HEK293 (cell line): ENCODE measurements around the gene PBX3.

Source experiments
- CTCF ChIA-PET: fragments of 350-600 bp; formaldehyde crosslinking; extraction: SDS; loops from one replicate; lab custom pipeline; 2021; ENCODE audit warnings: antibody characterized with exemption; lab: Yijun Ruan, JAX
- POLR2A ChIA-PET: fragments of 300-600 bp; formaldehyde crosslinking; extraction: SDS; loops from one replicate; lab custom pipeline; 2020; ENCODE audit warnings: antibody characterized with exemption, inconsistent platforms; lab: Yijun Ruan, JAX
- H3K27ac ChIP-seq: fragments of 200-500 bp; sonication (Bioruptor generic); 2 replicates; pipeline ENCODE4 v1.5.1; 2014; ENCODE audit warnings: low read depth, low read length, control low read depth, inconsistent platforms; ENCODE audit errors: extremely low read depth
- H3K36me3 ChIP-seq, 2 experiments: fragments of 200-500 bp in 1 of 2; sonication (Bioruptor generic) in 1 of 2; 1 replicate in 1 of 2; 2 replicates in 1 of 2; pipeline ENCODE4 v1.5.1; 2014 to 2017; ENCODE audit warnings: inconsistent platforms in 2 of 2, low read length in 2 of 2; ENCODE audit not compliant: control insufficient read depth in 2 of 2, insufficient read depth in 1 of 2
- H3K4me1 ChIP-seq: fragments of 200-500 bp; sonication (Bioruptor generic); 2 replicates; pipeline ENCODE4 v1.5.1; 2014; ENCODE audit warnings: mild to moderate bottlenecking, low read length, inconsistent platforms; ENCODE audit not compliant: control insufficient read depth, insufficient read depth
- H3K4me3 ChIP-seq: 2 replicates; pipeline ENCODE4 v1.5.1; 2011; ENCODE audit warnings: low read depth, mild to moderate bottlenecking, control low read depth, low read length, moderate library complexity
- H3K9me3 ChIP-seq: fragments of 200-500 bp; sonication (Bioruptor generic); 2 replicates; pipeline ENCODE4 v1.5.1; 2014; ENCODE audit warnings: low read depth, low read length, inconsistent platforms; ENCODE audit not compliant: control insufficient read depth, insufficient read depth
- IKZF3 ChIP-seq: fragments of 450-650 bp; IDR thresholded peaks from 2 replicates; pipeline ENCODE4 v1.5.0; 2018; ENCODE audit warnings: missing biosample characterization, mild to moderate bottlenecking, missing genetic modification characterization, moderate library complexity
- SCRT1 ChIP-seq: fragments of 450-650 bp; formaldehyde crosslinking; IDR thresholded peaks from 2 replicates; pipeline ENCODE4 v1.5.1; 2016; ENCODE audit warnings: missing biosample characterization, missing genetic modification characterization, borderline replicate concordance
- SP7 ChIP-seq: fragments of 450-650 bp; formaldehyde crosslinking; IDR thresholded peaks from 2 replicates; pipeline ENCODE4 v1.5.1; 2016; ENCODE audit warnings: missing biosample characterization, missing genetic modification characterization
- TCF7L2 ChIP-seq: IDR thresholded peaks from 2 replicates; pipeline ENCODE4 v1.6.1; 2011; ENCODE audit warnings: low read depth, mild to moderate bottlenecking, inconsistent platforms, low read length, moderate library complexity, borderline replicate concordance
- ZBTB8A ChIP-seq: fragments of 450-650 bp; formaldehyde crosslinking; IDR thresholded peaks from 2 replicates; pipeline ENCODE4 v1.5.1; 2016; ENCODE audit warnings: missing biosample characterization, missing genetic modification characterization
- ZFP37 ChIP-seq: fragments of 450-650 bp; formaldehyde crosslinking; IDR thresholded peaks from 2 replicates; pipeline ENCODE4 v1.5.1; 2016; ENCODE audit warnings: missing biosample characterization, missing genetic modification characterization
- ZNF140 ChIP-seq: fragments of 450-650 bp; formaldehyde crosslinking; IDR thresholded peaks from 2 replicates; pipeline ENCODE4 v1.5.1; 2016; ENCODE audit warnings: missing biosample characterization, missing genetic modification characterization
- ZNF2 ChIP-seq: fragments of 450-650 bp; formaldehyde crosslinking; IDR thresholded peaks from 2 replicates; pipeline ENCODE4 v1.5.1; 2016; ENCODE audit warnings: missing biosample characterization, missing genetic modification characterization
- ZNF214 ChIP-seq: fragments of 450-650 bp; formaldehyde crosslinking; IDR thresholded peaks from 2 replicates; pipeline ENCODE4 v1.5.1; 2017; ENCODE audit warnings: missing biosample characterization, mild to moderate bottlenecking, missing genetic modification characterization, borderline replicate concordance
- ZNF266 ChIP-seq: fragments of 450-650 bp; formaldehyde crosslinking; IDR thresholded peaks from 2 replicates; pipeline ENCODE4 v1.5.1; 2016; ENCODE audit warnings: missing biosample characterization, missing genetic modification characterization, low read depth
- ZNF324 ChIP-seq: fragments of 450-650 bp; formaldehyde crosslinking; IDR thresholded peaks from 2 replicates; pipeline ENCODE4 v1.5.1; 2016; ENCODE audit warnings: missing biosample characterization, missing genetic modification characterization
- ZNF510 ChIP-seq: fragments of 450-650 bp; formaldehyde crosslinking; IDR thresholded peaks from 2 replicates; pipeline ENCODE4 v1.5.1; 2018; ENCODE audit warnings: mild to moderate bottlenecking, missing genetic modification characterization, missing biosample characterization; ENCODE audit not compliant: insufficient replicate concordance
- ZNF544 ChIP-seq: fragments of 450-650 bp; formaldehyde crosslinking; IDR thresholded peaks from 2 replicates; pipeline ENCODE4 v1.5.0; 2017; ENCODE audit warnings: missing biosample characterization, missing genetic modification characterization
- ZNF560 ChIP-seq: fragments of 450-650 bp; formaldehyde crosslinking; IDR thresholded peaks from 2 replicates; pipeline ENCODE4 v1.5.1; 2017; ENCODE audit warnings: missing biosample characterization, missing genetic modification characterization, borderline replicate concordance
- ZNF610 ChIP-seq: fragments of 450-650 bp; formaldehyde crosslinking; IDR thresholded peaks from 2 replicates; pipeline ENCODE4 v1.5.1; 2016; ENCODE audit warnings: missing biosample characterization, missing genetic modification characterization, borderline replicate concordance
- ZNF677 ChIP-seq: fragments of 450-650 bp; IDR thresholded peaks from 2 replicates; pipeline ENCODE4 v1.5.0; 2018; ENCODE audit warnings: missing biosample characterization, mild to moderate bottlenecking, missing genetic modification characterization, moderate library complexity
- ZNF707 ChIP-seq: fragments of 450-650 bp; formaldehyde crosslinking; IDR thresholded peaks from 2 replicates; pipeline ENCODE4 v1.5.1; 2016; ENCODE audit warnings: missing biosample characterization, missing genetic modification characterization
- ZNF76 ChIP-seq: fragments of 450-650 bp; formaldehyde crosslinking; IDR thresholded peaks from 2 replicates; pipeline ENCODE4; 2016; ENCODE audit warnings: low read depth, missing biosample characterization, missing genetic modification characterization, borderline replicate concordance
- ZNF768 ChIP-seq: fragments of 450-650 bp; formaldehyde crosslinking; IDR thresholded peaks from 2 replicates; pipeline ENCODE4 v1.5.1; 2018; ENCODE audit warnings: missing biosample characterization, mild to moderate bottlenecking, missing genetic modification characterization
- ZXDB ChIP-seq: fragments of 450-650 bp; formaldehyde crosslinking; IDR thresholded peaks from 2 replicates; pipeline ENCODE4 v1.5.1; 2016; ENCODE audit warnings: missing biosample characterization, missing genetic modification characterization
- TF ChIP-seq, protein P1 (sequence below): fragments of 450-650 bp; formaldehyde crosslinking; IDR thresholded peaks from 2 replicates; pipeline ENCODE4 v1.5.1; 2016; ENCODE audit warnings: missing biosample characterization, missing genetic modification characterization, borderline replicate concordance
- TF ChIP-seq, protein P2 (sequence below): fragments of 450-650 bp; formaldehyde crosslinking; IDR thresholded peaks from 2 replicates; pipeline ENCODE4 v1.5.1; 2017; ENCODE audit warnings: missing biosample characterization, missing genetic modification characterization
- TF ChIP-seq, protein P3 (sequence below): fragments of 450-650 bp; IDR thresholded peaks from 2 replicates; pipeline ENCODE4 v1.5.1; 2018; ENCODE audit warnings: missing biosample characterization, mild to moderate bottlenecking, missing genetic modification characterization
- TF ChIP-seq, protein P4 (sequence below): fragments of 450-650 bp; formaldehyde crosslinking; IDR thresholded peaks from 2 replicates; pipeline ENCODE4 v1.5.1; 2017; ENCODE audit warnings: missing biosample characterization, missing genetic modification characterization
- TF ChIP-seq, protein P5 (sequence below): fragments of 450-650 bp; formaldehyde crosslinking; IDR thresholded peaks from 2 replicates; pipeline ENCODE4 v1.5.1; 2016; ENCODE audit warnings: missing biosample characterization, missing genetic modification characterization
- TF ChIP-seq, protein P6 (sequence below): fragments of 450-650 bp; formaldehyde crosslinking; IDR thresholded peaks from 2 replicates; pipeline ENCODE4 v1.5.1; 2016; ENCODE audit warnings: missing biosample characterization, missing genetic modification characterization

Gene PBX3

DNA sequence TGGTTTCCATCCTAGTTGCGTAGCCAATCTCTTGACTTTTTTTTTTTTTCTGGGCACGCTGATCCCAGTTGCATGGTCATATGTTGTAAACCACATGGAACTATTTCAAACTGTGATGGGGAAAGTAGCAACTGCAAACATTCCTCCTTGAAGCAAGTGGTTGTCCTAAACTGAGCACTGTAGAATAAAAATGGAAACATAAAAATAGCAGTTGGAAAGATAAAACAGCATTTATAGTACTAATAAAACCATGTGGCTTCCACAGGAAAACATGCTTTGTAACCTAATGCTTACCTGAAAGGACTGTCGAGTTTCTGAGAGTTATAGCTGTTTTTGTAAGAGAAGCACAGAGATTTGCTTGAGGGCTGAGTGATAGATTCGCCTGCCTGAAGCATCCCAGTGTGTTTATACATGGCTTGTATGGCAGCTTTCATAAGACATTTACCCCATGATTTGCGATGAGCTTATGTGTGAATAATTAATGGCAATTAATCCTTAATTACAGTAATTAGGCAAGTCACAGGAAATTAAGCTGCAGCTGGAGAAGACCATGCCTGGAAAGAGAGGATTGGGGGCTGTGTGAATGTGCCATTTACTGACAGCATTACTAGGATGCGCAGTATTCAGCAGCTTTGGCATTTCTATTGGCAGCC, 136.5 kb downstream of the PBX3 start:
- POLR2A ChIA-PET: no interaction called here
- Histone ChIP-seq H3K4me3 (no peak overlapping the region), H3K36me3 (no peaks in the 10 kb centered on the region), H3K27ac (peak overlapping the region; percentile 17; the same call in 1 of the 2 replicates), H3K9me3 (no peaks in the 10 kb centered on the region), H3K4me1 (peaks cover 37% of the 10 kb centered on the region)
- CTCF ChIA-PET: interaction anchor here (1.0 kb wide), 1 partner anchor 674 kb away, joined by 3 read pairs; no protein-coding TSS in a partner anchor
- TF ChIP-seq, protein P1, sequence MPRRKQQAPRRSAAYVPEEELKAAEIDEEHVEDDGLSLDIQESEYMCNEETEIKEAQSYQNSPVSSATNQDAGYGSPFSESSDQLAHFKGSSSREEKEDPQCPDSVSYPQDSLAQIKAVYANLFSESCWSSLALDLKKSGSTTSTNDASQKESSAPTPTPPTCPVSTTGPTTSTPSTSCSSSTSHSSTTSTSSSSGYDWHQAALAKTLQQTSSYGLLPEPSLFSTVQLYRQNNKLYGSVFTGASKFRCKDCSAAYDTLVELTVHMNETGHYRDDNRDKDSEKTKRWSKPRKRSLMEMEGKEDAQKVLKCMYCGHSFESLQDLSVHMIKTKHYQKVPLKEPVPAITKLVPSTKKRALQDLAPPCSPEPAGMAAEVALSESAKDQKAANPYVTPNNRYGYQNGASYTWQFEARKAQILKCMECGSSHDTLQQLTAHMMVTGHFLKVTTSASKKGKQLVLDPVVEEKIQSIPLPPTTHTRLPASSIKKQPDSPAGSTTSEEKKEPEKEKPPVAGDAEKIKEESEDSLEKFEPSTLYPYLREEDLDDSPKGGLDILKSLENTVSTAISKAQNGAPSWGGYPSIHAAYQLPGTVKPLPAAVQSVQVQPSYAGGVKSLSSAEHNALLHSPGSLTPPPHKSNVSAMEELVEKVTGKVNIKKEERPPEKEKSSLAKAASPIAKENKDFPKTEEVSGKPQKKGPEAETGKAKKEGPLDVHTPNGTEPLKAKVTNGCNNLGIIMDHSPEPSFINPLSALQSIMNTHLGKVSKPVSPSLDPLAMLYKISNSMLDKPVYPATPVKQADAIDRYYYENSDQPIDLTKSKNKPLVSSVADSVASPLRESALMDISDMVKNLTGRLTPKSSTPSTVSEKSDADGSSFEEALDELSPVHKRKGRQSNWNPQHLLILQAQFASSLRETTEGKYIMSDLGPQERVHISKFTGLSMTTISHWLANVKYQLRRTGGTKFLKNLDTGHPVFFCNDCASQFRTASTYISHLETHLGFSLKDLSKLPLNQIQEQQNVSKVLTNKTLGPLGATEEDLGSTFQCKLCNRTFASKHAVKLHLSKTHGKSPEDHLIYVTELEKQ: no peak
- TF ChIP-seq ZNF610 (tag by site-specific recombination) (0 out of 2 replicates have a peak, but pooled peaks have one; percentile 19), TCF7L2 (peak; percentile 71; the same call in 1 of the 2 replicates), ZBTB8A (tag by site-specific recombination) (peak; percentile 16; the same call in 1 of the 2 replicates), ZNF140 (tag by site-specific recombination) (no peak), IKZF3 (tag by site-specific recombination) (peak; percentile 91), ZNF510 (tag by site-specific recombination) (no peak), ZNF707 (tag by site-specific recombination) (no peak), ZFP37 (no peak), ZNF324 (no peak), ZNF677 (no peak), ZNF76 (tag by site-specific recombination) (no peak), ZNF2 (0 out of 2 replicates have a peak, but pooled peaks have one; percentile 16), ZNF544 (no peak), ZNF266 (tag by site-specific recombination) (no peak), SP7 (tag by site-specific recombination) (no peak), SCRT1 (tag by site-specific recombination) (peak; percentile 42; the same call in 1 of the 2 replicates), ZNF560 (tag by site-specific recombination) (no peak), ZNF214 (tag by site-specific recombination) (no peak), ZNF768 (tag by site-specific recombination) (0 out of 2 replicates have a peak, but pooled peaks have one; percentile 41), ZXDB (tag by site-specific recombination) (peak; percentile 75)
- TF ChIP-seq, protein P2, sequence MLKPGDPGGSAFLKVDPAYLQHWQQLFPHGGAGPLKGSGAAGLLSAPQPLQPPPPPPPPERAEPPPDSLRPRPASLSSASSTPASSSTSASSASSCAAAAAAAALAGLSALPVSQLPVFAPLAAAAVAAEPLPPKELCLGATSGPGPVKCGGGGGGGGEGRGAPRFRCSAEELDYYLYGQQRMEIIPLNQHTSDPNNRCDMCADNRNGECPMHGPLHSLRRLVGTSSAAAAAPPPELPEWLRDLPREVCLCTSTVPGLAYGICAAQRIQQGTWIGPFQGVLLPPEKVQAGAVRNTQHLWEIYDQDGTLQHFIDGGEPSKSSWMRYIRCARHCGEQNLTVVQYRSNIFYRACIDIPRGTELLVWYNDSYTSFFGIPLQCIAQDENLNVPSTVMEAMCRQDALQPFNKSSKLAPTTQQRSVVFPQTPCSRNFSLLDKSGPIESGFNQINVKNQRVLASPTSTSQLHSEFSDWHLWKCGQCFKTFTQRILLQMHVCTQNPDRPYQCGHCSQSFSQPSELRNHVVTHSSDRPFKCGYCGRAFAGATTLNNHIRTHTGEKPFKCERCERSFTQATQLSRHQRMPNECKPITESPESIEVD (tag by site-specific recombination): peak; percentile 96
- TF ChIP-seq, protein P3, sequence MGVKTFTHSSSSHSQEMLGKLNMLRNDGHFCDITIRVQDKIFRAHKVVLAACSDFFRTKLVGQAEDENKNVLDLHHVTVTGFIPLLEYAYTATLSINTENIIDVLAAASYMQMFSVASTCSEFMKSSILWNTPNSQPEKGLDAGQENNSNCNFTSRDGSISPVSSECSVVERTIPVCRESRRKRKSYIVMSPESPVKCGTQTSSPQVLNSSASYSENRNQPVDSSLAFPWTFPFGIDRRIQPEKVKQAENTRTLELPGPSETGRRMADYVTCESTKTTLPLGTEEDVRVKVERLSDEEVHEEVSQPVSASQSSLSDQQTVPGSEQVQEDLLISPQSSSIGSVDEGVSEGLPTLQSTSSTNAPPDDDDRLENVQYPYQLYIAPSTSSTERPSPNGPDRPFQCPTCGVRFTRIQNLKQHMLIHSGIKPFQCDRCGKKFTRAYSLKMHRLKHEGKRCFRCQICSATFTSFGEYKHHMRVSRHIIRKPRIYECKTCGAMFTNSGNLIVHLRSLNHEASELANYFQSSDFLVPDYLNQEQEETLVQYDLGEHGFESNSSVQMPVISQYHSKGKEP (tag by site-specific recombination): peak; percentile 82
- TF ChIP-seq, protein P4, sequence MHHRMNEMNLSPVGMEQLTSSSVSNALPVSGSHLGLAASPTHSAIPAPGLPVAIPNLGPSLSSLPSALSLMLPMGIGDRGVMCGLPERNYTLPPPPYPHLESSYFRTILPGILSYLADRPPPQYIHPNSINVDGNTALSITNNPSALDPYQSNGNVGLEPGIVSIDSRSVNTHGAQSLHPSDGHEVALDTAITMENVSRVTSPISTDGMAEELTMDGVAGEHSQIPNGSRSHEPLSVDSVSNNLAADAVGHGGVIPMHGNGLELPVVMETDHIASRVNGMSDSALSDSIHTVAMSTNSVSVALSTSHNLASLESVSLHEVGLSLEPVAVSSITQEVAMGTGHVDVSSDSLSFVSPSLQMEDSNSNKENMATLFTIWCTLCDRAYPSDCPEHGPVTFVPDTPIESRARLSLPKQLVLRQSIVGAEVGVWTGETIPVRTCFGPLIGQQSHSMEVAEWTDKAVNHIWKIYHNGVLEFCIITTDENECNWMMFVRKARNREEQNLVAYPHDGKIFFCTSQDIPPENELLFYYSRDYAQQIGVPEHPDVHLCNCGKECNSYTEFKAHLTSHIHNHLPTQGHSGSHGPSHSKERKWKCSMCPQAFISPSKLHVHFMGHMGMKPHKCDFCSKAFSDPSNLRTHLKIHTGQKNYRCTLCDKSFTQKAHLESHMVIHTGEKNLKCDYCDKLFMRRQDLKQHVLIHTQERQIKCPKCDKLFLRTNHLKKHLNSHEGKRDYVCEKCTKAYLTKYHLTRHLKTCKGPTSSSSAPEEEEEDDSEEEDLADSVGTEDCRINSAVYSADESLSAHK (tag by site-specific recombination): peak; percentile 82
- TF ChIP-seq, protein P5, sequence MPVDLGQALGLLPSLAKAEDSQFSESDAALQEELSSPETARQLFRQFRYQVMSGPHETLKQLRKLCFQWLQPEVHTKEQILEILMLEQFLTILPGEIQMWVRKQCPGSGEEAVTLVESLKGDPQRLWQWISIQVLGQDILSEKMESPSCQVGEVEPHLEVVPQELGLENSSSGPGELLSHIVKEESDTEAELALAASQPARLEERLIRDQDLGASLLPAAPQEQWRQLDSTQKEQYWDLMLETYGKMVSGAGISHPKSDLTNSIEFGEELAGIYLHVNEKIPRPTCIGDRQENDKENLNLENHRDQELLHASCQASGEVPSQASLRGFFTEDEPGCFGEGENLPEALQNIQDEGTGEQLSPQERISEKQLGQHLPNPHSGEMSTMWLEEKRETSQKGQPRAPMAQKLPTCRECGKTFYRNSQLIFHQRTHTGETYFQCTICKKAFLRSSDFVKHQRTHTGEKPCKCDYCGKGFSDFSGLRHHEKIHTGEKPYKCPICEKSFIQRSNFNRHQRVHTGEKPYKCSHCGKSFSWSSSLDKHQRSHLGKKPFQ (tag by site-specific recombination): peak; percentile 63
- TF ChIP-seq, protein P6, sequence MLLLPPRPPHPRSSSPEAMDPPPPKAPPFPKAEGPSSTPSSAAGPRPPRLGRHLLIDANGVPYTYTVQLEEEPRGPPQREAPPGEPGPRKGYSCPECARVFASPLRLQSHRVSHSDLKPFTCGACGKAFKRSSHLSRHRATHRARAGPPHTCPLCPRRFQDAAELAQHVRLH (tag by site-specific recombination): peak; percentile 77
